OCI-LY3 (cell line): ENCODE data around the gene DAP.

Experiments used
- H2AFZ ChIP-seq: fragments of 200-600, 300-600 bp; shearing (Covaris generic); 2 replicates; pipeline ENCODE4 v1.6.0; 2014; ENCODE audit warnings: antibody characterized with exemption, low read depth, low read length
- H3K27ac ChIP-seq: fragments of 200-600, 300-600 bp; sonication (generic); 2 replicates; pipeline ENCODE4 v1.5.1; 2014; ENCODE audit warnings: mild to moderate bottlenecking, low read length, moderate library complexity, mixed read lengths
- H3K27me3 ChIP-seq: fragments of 200-600, 300-600 bp; sonication (generic); 2 replicates; pipeline ENCODE4 v1.6.1; 2014; ENCODE audit warnings: low read depth, low read length, mixed read lengths
- H3K36me3 ChIP-seq: fragments of 200-600, 300-600 bp; sonication (generic); replicated peaks from 2 replicates; pipeline ENCODE3; 2014; ENCODE audit warnings: low read depth, low read length, mixed read lengths
- H3K4me1 ChIP-seq: fragments of 300-600, 200-600 bp; sonication (generic); 2 replicates; pipeline ENCODE4 v1.6.1; 2014; ENCODE audit warnings: low read length, mixed read lengths
- H3K4me2 ChIP-seq: fragments of 200-600, 300-600 bp; sonication (generic); 2 replicates; pipeline ENCODE4 v1.6.1; 2014; ENCODE audit warnings: low read length, mixed read lengths
- H3K4me3 ChIP-seq: fragments of 300-600, 200-600 bp; sonication (generic); 2 replicates; pipeline ENCODE4 v1.5.1; 2014; ENCODE audit warnings: antibody characterized with exemption, mild to moderate bottlenecking, low read length, moderate library complexity
- H3K79me2 ChIP-seq: fragments of 300-600, 200-600 bp; shearing (Covaris generic); 2 replicates; pipeline ENCODE4 v1.6.1; 2014; ENCODE audit warnings: mild to moderate bottlenecking, low read length, mixed read lengths
- H3K9ac ChIP-seq: fragments of 300-600, 200-600 bp; shearing (Covaris generic); 2 replicates; pipeline ENCODE4 v1.6.0; 2014; ENCODE audit warnings: mild to moderate bottlenecking, low read length, moderate library complexity
- H3K9me3 ChIP-seq: fragments of 200-600, 300-600 bp; shearing (Covaris generic); 2 replicates; pipeline ENCODE4 v1.6.1; 2014; ENCODE audit warnings: low read length, mixed read lengths; ENCODE audit not compliant: insufficient read depth
- H4K20me1 ChIP-seq: fragments of 200-600, 300-600 bp; sonication (generic); 2 replicates; pipeline ENCODE4 v1.6.1; 2016; ENCODE audit warnings: low read length, mixed read lengths; ENCODE audit not compliant: insufficient read depth
- EZH2phosphoT487 ChIP-seq: fragments of 200-600 bp; shearing (Covaris generic); IDR thresholded peaks from 2 replicates; pipeline ENCODE4 v1.6.1; 2018; ENCODE audit warnings: antibody characterized with exemption, mixed run types, low read depth
- TF ChIP-seq, protein P1 (sequence below): fragments of 200-600, 300-600 bp; sonication (generic); IDR thresholded peaks from 2 replicates; pipeline ENCODE4 v1.5.1; 2014; ENCODE audit warnings: antibody characterized with exemption, low read length, low read depth

The DAP gene

DNA sequence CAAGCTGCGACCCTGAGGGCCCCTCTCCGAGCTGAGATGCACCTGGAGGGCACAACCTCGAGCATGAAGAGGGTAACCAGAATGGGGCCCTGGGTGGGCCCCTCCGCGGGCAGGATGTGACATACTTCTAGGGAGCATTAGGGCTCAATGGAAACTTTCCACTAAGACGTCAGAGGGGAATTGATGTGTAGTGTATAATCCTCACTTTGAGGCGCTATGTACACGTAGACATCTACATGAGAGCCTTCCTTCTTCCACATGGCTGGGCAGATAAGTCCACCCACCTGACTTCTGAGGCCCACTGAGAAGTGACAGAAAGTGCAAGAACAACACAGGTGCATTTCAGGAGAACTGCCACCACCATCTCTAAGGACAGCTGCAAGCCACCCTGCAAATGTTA is 61.0 kb downstream of the DAP start:
- H3K9me3 ChIP-seq: no peaks in the 10 kb centered on the region
- 0 out of 2 replicates have a peak overlapping the region, but pooled peaks have one; percentile 15 for H3K9ac ChIP-seq
- no peaks in the 10 kb centered on the region; the same call in 1 of the 2 replicates for H3K79me2 ChIP-seq
- peak overlapping the region; percentile 58 for H3K4me2 ChIP-seq
- peak overlapping the region; percentile 64 for H3K27ac ChIP-seq
- H2AFZ ChIP-seq: no peak overlapping the region
- no peaks in the 10 kb centered on the region for H3K36me3 ChIP-seq
- no peaks in the 10 kb centered on the region; the same call in 1 of the 2 replicates for H3K27me3 ChIP-seq
- peak overlapping the region; percentile 29; the same call in 1 of the 2 replicates for H3K4me3 ChIP-seq
- H4K20me1 ChIP-seq: 0 out of 2 replicates have a peak, but pooled peaks cover 5% of the 10 kb centered on the region
- TF ChIP-seq, protein P1, sequence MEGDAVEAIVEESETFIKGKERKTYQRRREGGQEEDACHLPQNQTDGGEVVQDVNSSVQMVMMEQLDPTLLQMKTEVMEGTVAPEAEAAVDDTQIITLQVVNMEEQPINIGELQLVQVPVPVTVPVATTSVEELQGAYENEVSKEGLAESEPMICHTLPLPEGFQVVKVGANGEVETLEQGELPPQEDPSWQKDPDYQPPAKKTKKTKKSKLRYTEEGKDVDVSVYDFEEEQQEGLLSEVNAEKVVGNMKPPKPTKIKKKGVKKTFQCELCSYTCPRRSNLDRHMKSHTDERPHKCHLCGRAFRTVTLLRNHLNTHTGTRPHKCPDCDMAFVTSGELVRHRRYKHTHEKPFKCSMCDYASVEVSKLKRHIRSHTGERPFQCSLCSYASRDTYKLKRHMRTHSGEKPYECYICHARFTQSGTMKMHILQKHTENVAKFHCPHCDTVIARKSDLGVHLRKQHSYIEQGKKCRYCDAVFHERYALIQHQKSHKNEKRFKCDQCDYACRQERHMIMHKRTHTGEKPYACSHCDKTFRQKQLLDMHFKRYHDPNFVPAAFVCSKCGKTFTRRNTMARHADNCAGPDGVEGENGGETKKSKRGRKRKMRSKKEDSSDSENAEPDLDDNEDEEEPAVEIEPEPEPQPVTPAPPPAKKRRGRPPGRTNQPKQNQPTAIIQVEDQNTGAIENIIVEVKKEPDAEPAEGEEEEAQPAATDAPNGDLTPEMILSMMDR: no peak
- no peak for TF ChIP-seq EZH2phosphoT487
- peaks cover 70% of the 10 kb centered on the region for H3K4me1 ChIP-seq

DNA sequence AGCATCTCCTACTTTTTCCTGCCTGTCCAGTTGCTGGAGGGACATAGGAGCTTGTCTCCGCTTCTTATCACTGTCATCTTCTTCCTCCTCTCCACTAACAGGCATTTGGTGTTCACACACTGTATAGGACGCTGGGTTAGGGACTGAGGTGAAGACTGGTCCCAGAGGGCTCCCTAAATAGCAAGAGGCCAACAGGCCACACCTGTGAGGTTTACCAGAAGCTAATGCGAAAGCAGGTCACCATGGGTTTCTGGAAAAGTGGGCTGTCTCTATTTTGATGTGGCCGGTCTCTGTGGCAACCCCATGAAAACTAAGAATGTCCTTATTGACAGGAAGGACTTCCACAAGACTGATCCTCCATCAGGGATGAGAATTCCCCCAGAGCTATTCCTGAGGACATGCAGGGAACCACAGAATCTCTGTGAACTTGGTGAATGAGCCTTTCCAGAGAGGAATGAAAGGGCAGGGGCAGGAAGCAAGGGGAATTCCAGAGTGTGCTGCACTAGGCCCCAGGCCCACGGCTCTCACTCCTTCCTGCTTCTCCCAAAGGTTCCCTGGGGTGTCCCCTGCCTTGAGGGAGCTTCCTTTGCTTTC is 61.7 kb downstream of the DAP start:
- Histone ChIP-seq H3K36me3 (no peaks in the 10 kb centered on the region), H3K27ac (peak overlapping the region; percentile 64), H3K27me3 (no peaks in the 10 kb centered on the region; the same call in 1 of the 2 replicates), H3K4me3 (peak overlapping the region; percentile 25; the same call in 1 of the 2 replicates), H2AFZ (no peak overlapping the region), H3K4me2 (peak overlapping the region; percentile 58), H4K20me1 (0 out of 2 replicates have a peak, but pooled peaks cover 5% of the 10 kb centered on the region), H3K79me2 (no peaks in the 10 kb centered on the region; the same call in 1 of the 2 replicates), H3K9me3 (no peaks in the 10 kb centered on the region), H3K9ac (0 out of 2 replicates have a peak overlapping the region, but pooled peaks have one; percentile 15), H3K4me1 (peaks cover 64% of the 10 kb centered on the region)
- TF ChIP-seq, protein P1: no peak
- TF ChIP-seq EZH2phosphoT487: no peak

DNA sequence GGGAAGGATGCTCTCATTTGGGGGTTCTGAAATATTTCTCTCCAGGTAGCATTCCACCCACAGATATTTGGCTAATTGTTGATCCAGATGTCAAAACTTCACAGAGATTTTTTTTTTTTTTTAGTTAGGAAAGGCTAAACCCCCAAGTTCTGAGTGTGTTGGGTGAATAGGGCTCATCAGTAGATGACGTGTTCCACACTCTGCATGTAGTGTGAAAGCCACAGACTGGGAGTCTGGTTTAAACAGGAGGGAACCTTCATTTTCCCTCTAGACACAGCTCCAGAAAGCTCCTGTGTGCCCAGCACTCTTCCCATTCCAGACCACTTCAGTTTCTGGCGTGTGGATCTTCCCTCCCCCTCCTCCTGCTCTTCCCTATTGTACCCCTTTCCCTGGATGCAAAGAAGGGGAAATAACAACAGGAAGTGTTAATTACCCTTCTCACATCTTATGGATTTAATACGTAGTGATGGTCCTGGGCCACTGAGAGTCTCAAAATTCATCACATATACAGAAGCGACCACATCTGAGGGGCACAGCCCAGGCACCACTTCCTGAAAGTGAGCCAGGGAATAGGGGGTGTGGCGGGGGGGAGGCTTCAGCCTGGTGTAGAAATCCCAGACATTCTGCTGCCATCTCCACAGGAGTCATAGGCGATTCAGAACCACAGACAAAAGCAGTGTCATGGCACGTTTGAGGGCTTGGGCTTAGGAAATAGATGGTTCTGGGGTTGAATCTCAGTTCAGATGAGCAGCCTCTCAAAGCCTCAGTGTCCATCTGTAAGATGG is 65.1 kb downstream of the DAP start:
- Histone ChIP-seq H3K36me3 (no peaks in the 10 kb centered on the region), H3K27ac (no peak overlapping the region), H3K79me2 (no peaks in the 10 kb centered on the region; the same call in 1 of the 2 replicates), H4K20me1 (no peaks in the 10 kb centered on the region), H2AFZ (no peak overlapping the region), H3K4me3 (no peak overlapping the region), H3K9me3 (no peaks in the 10 kb centered on the region), H3K9ac (no peak overlapping the region), H3K4me2 (peak overlapping the region; percentile 18; the same call in 1 of the 2 replicates), H3K4me1 (peaks cover 44% of the 10 kb centered on the region), H3K27me3 (no peaks in the 10 kb centered on the region; the same call in 1 of the 2 replicates)
- TF ChIP-seq EZH2phosphoT487: no peak
- TF ChIP-seq, protein P1: no peak
